NT2/D1 (cell line): ENCODE measurements around the gene GABRB3.
"Not testable (repeated sequence)": the region's sequence is repeated elsewhere in the genome, so short reads cannot be mapped to it uniquely, and the experiment has no call there.

ENCODE experiments used
- DNase-seq: peaks from one replicate; pipeline ENCODE4 v3.0.0-alpha.2; 2011; ENCODE audit warnings: low read depth, low spot score
- H3K27me3 ChIP-seq: 2 replicates; pipeline ENCODE4 v1.6.0; 2011; ENCODE audit warnings: mild to moderate bottlenecking; ENCODE audit not compliant: insufficient read length, insufficient read depth
- H3K36me3 ChIP-seq: 2 replicates; pipeline ENCODE4 v1.6.1; 2011; ENCODE audit warnings: mild to moderate bottlenecking, low read length, mixed read lengths; ENCODE audit not compliant: insufficient read depth, insufficient read length
- H3K4me1 ChIP-seq: 2 replicates; pipeline ENCODE4 v1.5.1; 2011; ENCODE audit not compliant: insufficient read depth, insufficient read length
- H3K4me3 ChIP-seq: 2 replicates; pipeline ENCODE4 v1.5.1; 2011; ENCODE audit warnings: low read depth; ENCODE audit not compliant: insufficient read length
- H3K9ac ChIP-seq: 2 replicates; pipeline ENCODE4 v1.6.0; 2011; ENCODE audit warnings: low read depth; ENCODE audit not compliant: insufficient read length
- H3K9me3 ChIP-seq: 2 replicates; pipeline ENCODE4 v1.5.1; 2011; ENCODE audit warnings: mild to moderate bottlenecking, low read length; ENCODE audit not compliant: insufficient read depth
- SUZ12 ChIP-seq: IDR thresholded peaks from 2 replicates; pipeline ENCODE4 v1.6.1; 2011; ENCODE audit not compliant: insufficient read length, insufficient read depth; ENCODE audit errors: extremely low read depth
- YY1 ChIP-seq: IDR thresholded peaks from 2 replicates; pipeline ENCODE4 v1.6.1; 2011; ENCODE audit not compliant: insufficient read length, insufficient read depth
- ZNF274 ChIP-seq: IDR thresholded peaks from 2 replicates; pipeline ENCODE4 v1.6.1; 2011; ENCODE audit warnings: mild to moderate bottlenecking, low read depth, low read length

GABRB3 gene

DNA sequence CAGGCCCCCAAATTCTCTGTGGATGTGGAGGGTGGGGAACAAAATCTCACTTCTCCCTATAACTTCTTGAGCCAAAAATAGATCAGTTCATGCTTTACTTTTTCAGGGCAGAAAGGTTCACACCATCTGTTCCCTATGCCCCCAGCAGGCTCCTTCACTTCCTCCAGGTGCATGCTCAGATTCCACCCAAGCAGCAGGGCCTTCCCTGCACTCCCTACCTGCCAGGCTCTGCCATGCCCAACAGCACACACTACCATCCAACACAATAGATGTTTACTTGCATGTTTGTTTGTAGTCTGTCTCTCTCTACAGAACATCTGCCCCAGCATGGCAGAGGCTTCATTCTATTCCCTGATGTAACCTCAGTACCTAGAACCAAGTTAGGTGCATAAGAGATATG, 43.3 kb downstream of the GABRB3 start:
- Histone ChIP-seq H3K27me3 (no peaks in the 10 kb centered on the region), H3K9ac (no peak overlapping the region), H3K4me3 (no peak overlapping the region), H3K9me3 (peaks cover 11% of the 10 kb centered on the region), H3K36me3 (no peaks in the 10 kb centered on the region), H3K4me1 (no peaks in the 10 kb centered on the region)
- no peak for DNase-seq
- TF ChIP-seq ZNF274 (no peak), YY1 (no peak), SUZ12 (no peak)

DNA sequence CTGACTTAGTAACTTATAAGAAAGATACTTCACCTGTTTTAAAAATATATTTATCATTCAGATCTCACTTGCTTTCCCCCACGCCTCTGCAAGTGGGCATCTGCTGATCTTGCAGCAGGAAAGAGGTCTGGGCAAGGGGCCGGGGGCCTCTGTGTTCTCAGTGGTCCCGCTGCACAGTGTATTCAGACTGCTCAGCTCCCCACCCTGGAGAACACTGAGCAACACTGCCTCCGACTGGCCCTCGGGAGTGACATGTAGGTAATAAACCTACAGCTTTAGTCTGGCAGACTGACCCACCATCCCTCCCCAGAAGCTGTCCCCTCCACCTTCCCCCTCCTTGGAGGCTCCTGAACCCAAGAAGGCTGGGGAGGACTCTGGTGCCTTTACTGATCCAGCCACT, 43.8 kb downstream of the GABRB3 start:
- Histone ChIP-seq H3K36me3 (no peaks in the 10 kb centered on the region), H3K27me3 (no peaks in the 10 kb centered on the region), H3K4me3 (no peak overlapping the region), H3K9ac (no peak overlapping the region), H3K9me3 (peaks cover 11% of the 10 kb centered on the region), H3K4me1 (no peaks in the 10 kb centered on the region)
- no peak for TF ChIP-seq YY1
- TF ChIP-seq ZNF274: no peak
- no peak for TF ChIP-seq SUZ12
- DNase-seq: no peak

DNA sequence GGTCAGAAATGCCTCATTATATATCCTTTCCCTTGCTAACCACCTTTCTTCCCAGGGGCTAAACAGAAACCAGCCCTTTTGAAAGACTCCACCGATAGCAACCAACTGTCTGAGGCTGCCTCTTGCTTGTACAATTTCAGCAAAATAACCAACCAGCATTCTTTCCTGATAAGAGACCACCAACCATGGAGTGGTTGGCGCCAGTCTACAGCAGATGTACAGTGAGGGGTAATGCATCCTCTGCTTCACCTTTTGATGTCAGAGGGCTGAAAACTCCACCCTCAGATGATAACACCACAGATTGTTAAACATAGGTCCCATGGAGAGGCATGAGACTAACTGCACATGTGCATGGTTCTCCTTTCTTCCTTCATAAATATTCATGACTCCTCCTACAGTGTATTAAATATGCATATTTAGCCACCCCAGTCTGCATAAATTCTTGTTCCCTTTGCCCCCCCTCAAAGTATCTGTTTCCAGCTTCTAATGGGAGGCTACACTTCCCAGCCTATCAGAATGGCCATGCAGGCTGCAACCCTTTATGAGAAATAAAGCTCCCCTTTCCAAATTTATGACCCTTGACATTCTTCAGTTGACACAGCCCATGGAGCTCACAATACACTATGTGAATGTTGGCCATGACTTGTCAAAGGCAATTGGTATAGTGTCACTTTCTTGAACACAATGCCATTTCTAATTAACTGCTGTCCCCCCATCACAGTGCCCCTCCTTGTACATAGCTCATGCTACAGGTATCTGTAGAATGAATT, 48.3 kb downstream of the GABRB3 start:
- Histone ChIP-seq H3K9ac (no peak overlapping the region), H3K9me3 (no peaks in the 10 kb centered on the region), H3K36me3 (no peaks in the 10 kb centered on the region), H3K4me3 (no peak overlapping the region), H3K27me3 (no peaks in the 10 kb centered on the region), H3K4me1 (no peaks in the 10 kb centered on the region)
- TF ChIP-seq YY1 (no peak), ZNF274 (no peak), SUZ12 (no peak)
- DNase-seq: no peak

DNA sequence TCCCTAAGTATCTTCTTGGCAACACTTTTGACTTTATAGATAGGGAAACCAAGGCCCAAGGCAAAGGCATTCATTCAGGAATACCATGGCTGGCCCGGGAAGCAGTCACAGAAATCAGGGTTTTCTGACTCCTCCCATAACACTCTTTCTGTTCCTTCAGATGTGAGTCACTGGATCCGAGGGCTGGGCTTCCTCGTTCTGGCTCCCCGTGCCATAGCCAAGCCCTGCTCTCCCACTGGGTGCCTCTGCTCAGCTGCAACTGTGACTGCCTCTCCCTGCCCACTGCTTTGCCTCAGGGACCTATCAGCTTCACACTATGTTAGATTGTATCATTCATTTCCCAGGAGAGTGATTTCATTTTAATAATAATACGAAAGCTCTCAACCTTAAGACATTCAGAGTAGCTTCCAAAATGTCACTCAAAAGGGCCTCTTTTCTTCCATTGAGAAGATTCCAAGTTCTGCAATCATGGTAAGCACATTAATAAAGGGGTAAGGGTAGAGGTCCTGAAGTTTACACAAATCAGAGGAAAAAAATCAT, 50.2 kb downstream of the GABRB3 start:
- TF ChIP-seq YY1: no peak
- TF ChIP-seq ZNF274: no peak
- TF ChIP-seq SUZ12: no peak
- DNase-seq: no peak
- peaks cover under 1% of the 10 kb centered on the region for H3K36me3 ChIP-seq
- peaks cover 7% of the 10 kb centered on the region for H3K4me1 ChIP-seq
- H3K27me3 ChIP-seq: no peaks in the 10 kb centered on the region
- no peak overlapping the region for H3K9ac ChIP-seq
- no peaks in the 10 kb centered on the region for H3K9me3 ChIP-seq
- no peak overlapping the region for H3K4me3 ChIP-seq

DNA sequence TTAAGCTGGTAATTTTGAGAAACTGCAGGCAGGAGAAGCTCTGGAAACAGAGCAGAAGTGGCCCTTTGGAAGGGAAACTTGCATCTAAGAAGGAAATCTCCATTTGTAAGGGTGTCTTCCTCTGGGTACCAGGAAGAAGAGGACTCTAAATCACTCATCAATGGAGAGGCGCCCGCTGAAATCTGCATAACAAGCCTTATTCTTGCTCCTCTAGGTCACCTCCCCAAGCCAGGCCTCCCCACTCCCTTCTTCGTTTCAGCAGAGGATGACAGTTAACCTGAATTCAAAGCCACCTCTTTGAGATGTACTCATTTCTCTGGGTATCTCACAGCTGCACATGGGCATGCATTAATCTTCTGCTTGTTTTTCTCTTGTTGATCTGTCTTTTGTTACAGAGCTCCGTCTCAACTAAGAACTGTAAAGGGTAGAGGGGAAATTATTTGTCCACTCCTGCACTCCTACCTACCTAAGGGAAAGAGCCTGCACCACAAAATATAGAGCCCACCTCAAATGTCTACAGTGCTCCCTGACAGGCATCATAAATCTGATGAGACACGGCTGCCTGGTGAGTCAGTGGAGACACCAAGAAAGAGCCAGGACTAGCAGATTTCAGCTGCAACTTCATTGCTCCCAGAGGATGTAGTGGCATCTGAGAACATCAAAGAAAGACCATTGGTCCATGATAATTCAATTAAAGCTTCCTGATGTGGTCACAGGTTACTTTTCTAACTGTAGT, 51.5 kb downstream of the GABRB3 start:
- no peak for TF ChIP-seq YY1
- TF ChIP-seq SUZ12: no peak
- TF ChIP-seq ZNF274: no peak
- Histone ChIP-seq H3K36me3 (peaks cover 3% of the 10 kb centered on the region), H3K9me3 (peaks cover 11% of the 10 kb centered on the region; the same call in 1 of the 2 replicates), H3K27me3 (no peaks in the 10 kb centered on the region), H3K9ac (no peak overlapping the region), H3K4me1 (peaks cover 7% of the 10 kb centered on the region), H3K4me3 (no peak overlapping the region)
- DNase-seq: peak; percentile 78

DNA sequence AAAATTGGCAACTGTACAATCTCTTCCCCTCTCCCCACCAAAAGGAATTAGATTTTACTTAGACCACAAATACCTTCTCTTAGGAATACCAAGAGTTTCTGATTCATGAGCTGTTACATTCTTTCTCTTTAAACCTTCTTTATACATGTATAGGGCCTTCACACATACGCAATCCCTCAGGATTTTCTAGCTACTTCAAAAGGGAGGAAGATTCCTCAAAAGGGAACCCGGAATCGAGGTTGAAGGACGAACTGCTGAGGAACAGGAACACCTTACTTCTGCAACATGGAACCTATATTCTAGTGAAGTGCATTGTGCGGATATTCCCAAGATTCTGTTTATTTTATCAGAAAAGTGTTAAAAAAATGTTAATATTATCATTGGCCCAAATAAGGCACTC, 52.3 kb downstream of the GABRB3 start:
- Histone ChIP-seq H3K4me1 (peaks cover 7% of the 10 kb centered on the region), H3K4me3 (no peak overlapping the region), H3K9ac (peak overlapping the region; percentile 57), H3K36me3 (peaks cover 3% of the 10 kb centered on the region), H3K27me3 (no peaks in the 10 kb centered on the region), H3K9me3 (peaks cover 11% of the 10 kb centered on the region; the same call in 1 of the 2 replicates)
- DNase-seq: no peak
- TF ChIP-seq YY1: no peak
- TF ChIP-seq SUZ12: no peak
- no peak for TF ChIP-seq ZNF274

DNA sequence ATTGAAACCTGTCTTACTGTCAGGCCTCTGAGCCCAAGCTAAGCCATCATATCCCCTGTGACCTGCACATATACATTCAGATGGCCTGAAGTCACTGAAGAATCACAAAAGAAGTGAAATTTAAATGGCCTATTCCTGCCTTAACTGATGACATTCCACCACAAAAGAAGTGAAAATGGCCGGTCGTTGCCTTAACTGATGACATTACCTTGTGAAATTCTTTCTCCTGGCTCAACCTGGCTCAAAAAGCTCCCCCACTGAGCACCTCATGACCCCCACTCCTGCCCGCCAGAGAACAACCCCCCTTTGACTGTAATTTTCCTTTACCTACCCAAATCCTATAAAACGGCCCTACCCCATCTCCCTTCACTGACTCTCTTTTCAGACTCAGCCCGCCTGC, 53.0 kb downstream of the GABRB3 start:
- H3K9me3 ChIP-seq: peaks cover 11% of the 10 kb centered on the region; the same call in 1 of the 2 replicates
- H3K9ac ChIP-seq, H3K4me1 ChIP-seq, H3K4me3 ChIP-seq, H3K27me3 ChIP-seq, H3K36me3 ChIP-seq, DNase-seq: not testable (repeated sequence)
